ENCODE data around the gene LDLRAD4.

The LDLRAD4 gene

GRCh38 chr18:13211534-13211933, 7.0 kb upstream of the LDLRAD4 start:
- TF ChIP-seq ZC3H10 (CRISPR knock-in tag; IDR thresholded peaks at IDR 0.05) (no peak), OSR1 (CRISPR knock-in tag; IDR thresholded peaks at IDR 0.05) (no peak), ZNF8 (CRISPR knock-in tag; IDR thresholded peaks at IDR 0.05) (no peak), ISL1 (CRISPR knock-in tag; IDR thresholded peaks at IDR 0.05) (no peak), SNAI2 (CRISPR knock-in tag; IDR thresholded peaks at IDR 0.05) (no peak), ARNTL (CRISPR knock-in tag; IDR thresholded peaks at IDR 0.05; ENCODE audit: borderline replicate concordance, low read depth) (no peak), ZFP3 (CRISPR knock-in tag; IDR thresholded peaks at IDR 0.05) (no peak), RARB (CRISPR knock-in tag; IDR thresholded peaks at IDR 0.05) (no peak), GLIS3 (CRISPR knock-in tag; IDR thresholded peaks at IDR 0.05) (no peak), CREB5 (CRISPR knock-in tag; IDR thresholded peaks at IDR 0.05; ENCODE audit: low read depth) (no peak), BACH2 (CRISPR knock-in tag; IDR thresholded peaks at IDR 0.05; ENCODE audit: borderline replicate concordance) (no peak), TSHZ2 (CRISPR knock-in tag; IDR thresholded peaks at IDR 0.05) (no peak), CSRNP3 (CRISPR knock-in tag; IDR thresholded peaks at IDR 0.05) (no peak), ESRRG (CRISPR knock-in tag; IDR thresholded peaks at IDR 0.05) (no peak), ZFP30 (CRISPR knock-in tag; IDR thresholded peaks at IDR 0.05) (no peak), TCF4 (CRISPR knock-in tag; IDR thresholded peaks at IDR 0.05; ENCODE audit: borderline replicate concordance) (no peak)
- ATAC-seq = no peak

- TF ChIP-seq SNAI2 (CRISPR knock-in tag; IDR thresholded peaks at IDR 0.05) (no peak), BACH2 (CRISPR knock-in tag; IDR thresholded peaks at IDR 0.05; ENCODE audit: borderline replicate concordance) (no peak), TSHZ2 (CRISPR knock-in tag; IDR thresholded peaks at IDR 0.05) (no peak), ESRRG (CRISPR knock-in tag; IDR thresholded peaks at IDR 0.05) (no peak), ZNF565 (CRISPR knock-in tag; conservative IDR thresholded peaks at IDR 0.05; ENCODE audit: low read depth) (no peak), POU6F1 (CRISPR knock-in tag; IDR thresholded peaks at IDR 0.05; ENCODE audit: borderline replicate concordance, low read depth) (no peak), PATZ1 (CRISPR knock-in tag; IDR thresholded peaks at IDR 0.05; ENCODE audit: borderline replicate concordance) (no peak), ISL1 (CRISPR knock-in tag; IDR thresholded peaks at IDR 0.05) (no peak), CSRNP3 (CRISPR knock-in tag; IDR thresholded peaks at IDR 0.05) (no peak), ZFP3 (CRISPR knock-in tag; IDR thresholded peaks at IDR 0.05) (no peak)
- no peak for ATAC-seq
These were observed 5.3 kb upstream of the LDLRAD4 start for GRCh38 chr18:13213036-13213795.

Measured in SK-N-SH treated with all-trans-retinoic acid at 6 μM for 48 hours (cell line).